Right hindlimb (tissue), 1 donor: ENCODE results near the gene CLDN7.

Experiments used
- DNase-seq: peaks from one replicate; pipeline ENCODE4 v3.0.0-alpha.2; 2018

The CLDN7 gene

DNA sequence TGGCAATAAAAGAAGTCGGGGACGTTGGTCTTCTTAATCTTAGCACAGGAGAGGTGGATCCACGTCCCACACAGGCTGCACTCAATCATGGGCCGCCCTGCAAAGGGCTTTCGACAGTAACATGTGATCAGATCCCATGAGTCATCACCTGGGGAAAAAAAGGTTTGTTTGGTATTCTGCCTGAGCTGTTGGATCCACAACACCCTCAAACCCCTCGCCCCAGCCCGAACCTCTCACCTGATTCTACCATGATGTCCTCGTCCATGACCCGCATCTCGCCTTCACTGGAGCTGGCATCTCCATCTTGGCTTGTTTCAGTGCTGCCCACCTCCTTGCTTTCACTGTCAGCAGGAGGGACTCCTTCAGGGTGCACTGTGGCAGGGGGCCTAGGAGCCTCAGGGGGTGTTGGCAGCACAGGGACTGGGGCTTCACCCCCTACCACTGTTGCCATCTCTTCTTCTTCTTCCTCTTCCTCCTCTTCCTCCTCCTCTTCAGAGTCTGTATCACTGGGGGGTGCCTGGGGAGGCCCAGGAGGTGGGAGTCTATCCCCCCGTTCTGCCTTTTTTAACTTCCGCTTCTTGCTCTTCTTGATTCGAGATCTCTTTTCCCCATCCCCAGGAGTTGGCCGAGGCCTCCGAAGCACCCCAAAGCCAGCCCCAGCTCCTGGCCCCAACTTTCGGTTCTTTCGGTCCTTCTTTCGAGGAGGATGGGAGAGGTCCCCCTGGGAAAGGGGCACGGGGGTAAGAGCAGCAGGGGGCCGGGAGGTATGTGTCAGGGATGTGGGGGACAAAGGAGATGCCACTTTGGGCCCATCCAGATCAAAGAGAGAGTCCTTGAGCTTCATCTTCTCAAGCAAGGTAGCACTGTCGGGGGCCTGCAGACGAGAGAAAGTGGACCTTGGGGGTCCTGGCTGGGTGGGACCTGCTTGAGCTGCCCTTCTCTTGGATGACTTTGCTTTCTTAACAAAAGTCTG is 26.3 kb downstream of the CLDN7 start:
- peak; percentile 24 for DNase-seq

DNA sequence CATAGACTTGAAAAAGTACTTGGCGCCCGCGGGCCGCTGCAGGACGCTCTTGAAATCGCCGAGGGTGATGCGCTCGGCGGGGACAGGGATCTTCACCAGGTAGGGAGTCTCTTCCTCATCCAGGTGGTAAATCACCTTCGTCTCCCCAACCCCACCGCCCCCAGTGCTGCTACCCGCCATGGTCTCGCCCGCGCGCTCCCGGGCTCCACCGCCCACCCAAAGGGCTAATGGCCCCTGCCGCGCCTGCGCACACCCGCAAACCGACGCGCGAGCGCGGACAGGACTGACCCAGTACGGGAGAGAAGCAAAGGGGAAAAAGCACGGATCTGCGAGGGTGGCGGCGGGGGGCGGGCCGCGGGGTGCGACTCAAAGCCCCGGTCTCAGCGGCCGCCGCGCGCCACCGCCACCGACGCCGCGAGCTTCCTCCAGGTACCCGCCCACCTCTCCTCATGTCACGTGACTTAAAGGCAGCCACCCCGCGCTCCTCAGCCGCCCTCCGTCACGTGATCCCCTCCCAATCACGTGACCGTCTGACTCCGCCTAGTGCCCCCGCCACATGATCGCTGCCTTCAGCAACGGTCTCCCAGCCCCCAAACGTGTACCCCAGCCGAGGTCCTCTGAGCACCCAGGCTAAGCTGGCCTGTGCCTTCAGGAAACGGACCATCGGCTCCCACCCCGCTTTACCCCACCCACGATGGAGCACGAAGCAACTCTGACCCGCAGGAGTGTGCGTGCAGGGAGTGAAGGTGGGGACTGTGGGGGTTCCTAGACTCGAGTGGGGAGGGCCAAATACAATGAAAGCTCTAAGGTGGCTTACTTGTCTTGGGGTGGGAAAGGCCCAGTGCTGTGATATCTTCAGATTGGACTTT is 28.0 kb downstream of the CLDN7 start, which contains the start of gene DVL2:
Gene DVL2 (minus strand): TSS at position 435 of the 869 bp plus-strand sequence. CDS start 255 bp downstream, at position 180.
- DNase-seq, result peak; percentile 97

DNA sequence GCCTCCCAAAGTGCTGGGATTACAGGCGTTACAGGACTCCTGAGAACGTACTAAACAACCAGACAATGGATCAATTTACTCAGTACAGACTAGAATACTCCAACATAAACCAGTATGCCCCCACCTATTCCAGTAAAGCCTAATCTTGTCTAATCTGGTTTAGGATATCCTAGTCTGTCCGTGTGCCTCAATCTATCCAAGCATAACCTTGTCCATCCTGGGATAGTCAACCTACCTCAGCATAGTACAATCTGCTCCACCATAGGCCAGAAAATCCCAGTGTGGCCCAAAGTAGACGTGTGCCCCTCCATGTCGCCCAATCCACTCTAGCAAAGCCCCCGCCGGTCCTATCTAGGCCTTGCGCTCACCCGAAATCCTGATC is 28.6 kb downstream of the CLDN7 start:
- no peak for DNase-seq

DNA sequence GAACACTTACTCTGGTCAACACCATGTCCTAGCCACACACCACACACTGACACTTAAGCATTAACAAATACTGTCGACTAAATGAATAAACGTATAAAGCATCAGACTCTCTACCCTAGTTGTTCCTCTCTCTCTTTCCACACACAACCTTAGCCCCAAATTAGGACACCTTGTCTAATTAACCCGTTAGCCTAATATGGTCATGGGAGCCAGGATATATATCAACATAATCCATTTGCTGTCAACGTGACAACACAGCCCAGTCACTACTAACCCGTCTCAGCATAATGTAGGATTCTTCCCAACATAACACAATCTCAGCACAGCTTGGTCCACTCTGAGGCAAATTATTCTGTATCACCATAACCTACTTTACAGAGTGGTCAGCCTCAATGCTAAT is 30.2 kb downstream of the CLDN7 start:
- no peak for DNase-seq

DNA sequence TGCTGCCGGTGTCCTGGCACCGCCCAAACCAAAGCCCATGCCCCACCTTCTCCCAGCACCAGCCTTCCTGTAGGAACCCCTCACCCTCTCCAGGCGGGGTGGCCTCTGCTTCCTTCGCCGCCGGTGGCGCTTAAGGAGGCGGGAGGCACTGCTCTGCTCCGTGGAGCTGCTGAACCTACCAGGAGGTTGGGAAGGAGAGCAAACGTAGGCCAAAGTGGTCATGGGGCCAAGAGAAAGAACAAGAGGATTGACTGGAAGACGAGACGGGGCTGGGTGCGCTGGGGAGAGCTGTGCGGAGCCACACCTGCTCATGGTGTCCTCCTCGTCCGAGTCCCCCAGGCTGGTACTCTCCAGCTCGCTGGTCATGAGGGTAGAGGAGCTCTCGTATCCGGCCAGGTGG is 32.8 kb downstream of the CLDN7 start:
- no peak for DNase-seq

DNA sequence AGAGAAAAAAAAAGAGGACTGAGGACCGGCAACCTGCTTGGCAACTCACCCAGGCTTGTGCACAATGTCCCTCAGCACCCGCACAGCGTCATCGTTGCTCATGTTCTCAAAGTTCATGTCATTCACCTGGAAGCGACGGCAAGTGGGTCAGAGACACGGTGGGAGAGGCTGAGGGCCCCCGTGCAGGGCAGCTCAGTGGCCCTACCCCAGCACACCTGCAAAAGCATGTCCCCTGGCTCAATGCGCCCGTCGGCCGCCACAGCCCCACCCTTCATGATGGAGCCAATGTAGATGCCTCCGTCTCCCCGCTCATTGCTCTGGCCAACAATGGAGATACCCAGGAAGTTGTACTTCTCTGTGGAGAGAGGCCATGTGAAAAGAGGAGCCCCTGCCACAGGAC is 33.4 kb downstream of the CLDN7 start:
- DNase-seq, result no peak

DNA sequence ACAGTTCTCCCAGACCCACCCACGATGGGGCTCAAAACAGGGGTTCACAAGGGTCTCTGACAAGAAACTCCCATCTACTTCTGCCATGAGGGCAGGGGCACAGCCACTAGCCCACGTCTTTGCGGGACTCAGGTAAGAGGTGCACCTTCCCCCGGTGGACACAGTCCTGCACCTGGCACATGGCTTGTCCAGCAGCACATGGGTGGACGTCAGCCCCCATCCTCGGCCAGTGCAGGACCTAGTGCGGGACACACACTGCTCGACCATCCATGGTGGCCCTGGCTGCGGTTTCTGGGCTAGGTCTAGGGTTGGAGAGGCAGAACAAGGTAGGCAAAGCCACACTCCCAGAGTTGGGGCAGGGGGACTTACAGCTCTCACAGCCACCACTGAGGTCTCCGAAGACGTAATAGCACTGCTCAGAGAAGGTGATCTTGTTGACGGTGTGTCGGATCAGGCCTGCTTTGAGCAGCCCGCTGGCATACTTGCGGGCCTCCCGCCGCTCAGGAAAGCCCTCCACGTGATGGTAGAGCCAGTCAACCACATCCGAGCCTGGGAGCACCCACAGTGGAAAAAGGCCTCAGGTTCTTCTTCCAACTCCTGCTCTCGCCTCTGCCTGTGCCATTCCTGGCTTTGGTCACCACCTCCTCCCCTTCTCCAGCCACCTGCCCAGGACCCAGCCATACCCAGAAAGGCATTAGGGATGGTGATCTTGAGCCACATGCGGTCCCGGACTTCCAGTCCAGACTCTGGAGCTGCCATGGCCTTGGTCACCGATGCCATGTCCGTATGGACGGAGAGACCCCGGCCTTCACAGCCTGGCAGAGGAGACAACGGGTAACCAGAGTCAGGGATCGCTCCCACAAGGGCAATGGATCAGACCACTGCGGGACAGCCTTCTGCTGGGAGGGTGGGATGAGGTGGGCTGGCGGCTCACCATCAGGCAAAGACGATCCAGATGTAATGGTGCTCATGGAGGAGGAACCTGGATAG is 35.3 kb downstream of the CLDN7 start:
- DNase-seq, result no peak

DNA sequence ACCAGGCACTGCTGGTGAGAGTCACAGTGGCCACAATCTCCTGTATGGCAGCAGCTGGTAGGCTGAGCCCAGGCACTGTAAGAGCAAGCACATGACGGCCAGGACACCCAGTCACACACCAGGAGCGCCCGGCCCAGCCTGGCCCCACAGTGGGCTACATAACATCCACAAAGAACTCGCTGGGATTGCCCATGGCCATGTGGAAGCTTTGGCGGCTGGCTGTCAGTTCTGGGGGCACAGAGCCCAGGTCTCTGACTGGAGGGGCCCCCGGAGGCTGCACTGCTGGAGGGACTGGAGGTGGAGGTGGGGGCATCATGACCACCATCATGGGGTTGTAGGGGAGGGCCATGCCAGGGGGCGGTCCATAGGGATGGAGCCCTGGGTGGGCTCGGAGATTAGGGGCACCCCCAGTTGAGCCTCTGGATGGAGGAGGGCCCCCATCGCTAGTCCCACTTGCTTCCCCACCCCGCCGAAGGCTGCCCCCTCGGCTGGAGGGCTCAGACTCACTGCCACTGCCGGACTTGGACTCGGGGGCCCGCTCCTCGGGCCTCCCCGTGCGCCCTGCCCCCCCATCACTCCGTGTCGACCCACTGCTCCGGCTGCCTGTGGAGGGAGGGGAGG is 36.5 kb downstream of the CLDN7 start:
- peak; percentile 21 for DNase-seq

DNA sequence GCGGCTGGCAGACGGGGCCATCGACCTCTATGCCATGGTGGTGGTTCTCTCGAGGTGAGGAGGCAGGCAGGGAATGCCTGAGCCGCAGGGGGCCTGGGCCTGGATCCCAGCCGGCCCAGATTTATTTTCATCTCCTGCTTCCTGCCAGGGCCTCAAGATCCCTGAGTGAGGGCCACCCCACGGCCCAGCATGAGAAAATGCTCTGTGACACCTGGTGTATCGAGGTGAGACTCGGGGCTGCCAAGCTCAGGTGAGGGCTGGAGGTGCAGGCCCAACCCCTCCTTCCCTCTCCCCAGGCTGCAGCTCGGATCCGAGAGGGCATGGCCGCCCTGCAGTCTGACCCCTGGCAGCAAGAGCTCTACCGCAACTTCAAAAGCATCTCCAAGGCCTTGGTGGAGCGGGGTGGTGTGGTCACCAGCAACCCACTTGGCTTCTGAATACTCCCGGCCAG is 37.6 kb downstream of the CLDN7 start:
- no peak for DNase-seq

DNA sequence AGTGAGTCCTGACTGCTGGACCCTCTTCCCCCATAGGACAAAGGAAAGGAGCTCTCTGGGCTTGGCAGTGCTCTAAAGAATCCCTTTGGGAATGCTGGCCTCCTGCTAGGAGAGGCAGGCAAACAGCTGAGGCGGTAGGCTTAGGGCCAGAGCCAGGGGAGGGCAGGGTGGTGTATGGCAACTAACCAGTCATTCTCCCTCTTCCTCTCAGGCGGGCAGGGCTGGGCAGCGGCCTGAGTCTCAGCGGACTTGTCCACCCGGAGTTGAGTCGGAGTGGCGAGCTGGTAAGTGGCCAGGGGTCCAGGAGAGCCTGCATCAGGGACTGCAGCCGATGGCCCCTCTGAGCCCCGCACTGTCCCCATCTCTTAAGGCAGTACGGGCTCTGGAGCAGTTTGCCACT is 38.2 kb downstream of the CLDN7 start:
- DNase-seq, result peak; percentile 23

DNA sequence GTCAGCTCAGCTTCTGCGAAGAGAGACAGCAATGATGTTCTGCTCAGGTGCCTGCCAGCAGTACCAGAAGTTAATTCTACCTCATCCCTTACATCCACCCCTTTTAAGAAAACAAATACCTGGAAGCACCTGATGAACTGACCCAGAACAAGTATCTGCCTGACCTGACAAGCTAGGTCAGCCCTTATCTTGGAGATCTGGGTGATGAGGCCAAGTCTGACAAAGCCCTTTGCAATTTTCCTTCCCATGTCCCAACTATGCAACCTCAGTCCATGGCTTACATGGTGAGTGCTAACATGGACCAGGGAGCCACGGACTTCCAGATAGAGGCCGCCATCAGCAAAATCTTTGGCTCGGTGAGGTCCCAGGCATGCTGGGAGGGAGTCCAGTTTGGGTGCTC is 38.9 kb downstream of the CLDN7 start:
- DNase-seq, result no peak

DNA sequence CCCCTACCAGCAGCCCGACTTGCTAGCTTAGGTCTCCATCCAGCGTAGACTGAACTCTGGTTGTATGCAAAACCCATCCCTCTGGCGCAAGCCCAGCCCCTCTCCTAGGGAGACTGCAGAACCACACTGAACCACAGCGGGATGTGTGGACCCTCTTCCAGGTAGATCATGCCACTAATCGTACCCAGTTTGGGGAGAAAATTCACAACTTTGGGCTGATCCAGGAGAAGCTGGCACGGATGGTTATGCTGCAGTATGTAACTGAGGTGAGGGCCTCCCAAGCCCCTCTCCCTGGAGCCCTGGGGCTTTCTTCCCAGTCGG is 39.3 kb downstream of the CLDN7 start:
- DNase-seq, result no peak

DNA sequence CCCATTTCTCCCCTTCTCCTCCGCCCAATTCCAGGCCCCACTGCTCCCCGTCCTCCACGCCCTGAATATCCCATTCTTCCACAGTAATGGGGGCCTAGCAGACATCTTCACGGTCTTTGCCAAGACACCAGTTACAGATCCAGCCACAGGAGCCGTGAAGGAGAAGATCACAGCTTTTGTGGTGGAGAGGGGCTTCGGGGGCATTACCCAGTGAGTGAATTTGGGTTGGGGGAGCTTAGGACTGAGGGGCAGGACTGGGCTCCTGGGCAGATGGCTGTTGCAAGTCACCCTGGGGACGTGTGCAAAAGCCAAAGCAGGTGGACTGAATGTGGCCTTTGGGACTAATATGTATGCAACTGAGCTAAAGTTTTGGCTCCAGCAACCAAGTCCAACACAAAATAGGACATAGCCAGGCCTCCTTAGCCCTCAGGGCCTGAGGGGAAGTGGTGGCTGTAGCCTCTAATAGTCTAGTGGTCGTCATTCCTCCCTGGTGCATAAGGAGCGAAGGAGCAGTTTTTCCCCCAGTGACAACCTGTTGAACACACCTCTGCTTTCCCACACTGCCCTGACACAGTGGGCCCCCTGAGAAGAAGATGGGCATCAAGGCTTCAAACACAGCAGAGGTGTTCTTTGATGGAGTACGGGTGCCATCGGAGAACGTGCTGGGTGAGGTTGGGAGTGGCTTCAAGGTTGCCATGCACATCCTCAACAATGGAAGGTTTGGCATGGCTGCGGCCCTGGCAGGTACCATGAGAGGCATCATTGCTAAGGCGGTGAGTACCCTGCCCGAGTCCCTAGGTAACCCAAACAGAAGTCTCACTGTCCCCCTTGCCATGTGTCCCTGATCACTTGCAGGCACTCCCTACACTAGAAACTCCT is 39.9 kb downstream of the CLDN7 start:
- DNase-seq, result peak; percentile 29

DNA sequence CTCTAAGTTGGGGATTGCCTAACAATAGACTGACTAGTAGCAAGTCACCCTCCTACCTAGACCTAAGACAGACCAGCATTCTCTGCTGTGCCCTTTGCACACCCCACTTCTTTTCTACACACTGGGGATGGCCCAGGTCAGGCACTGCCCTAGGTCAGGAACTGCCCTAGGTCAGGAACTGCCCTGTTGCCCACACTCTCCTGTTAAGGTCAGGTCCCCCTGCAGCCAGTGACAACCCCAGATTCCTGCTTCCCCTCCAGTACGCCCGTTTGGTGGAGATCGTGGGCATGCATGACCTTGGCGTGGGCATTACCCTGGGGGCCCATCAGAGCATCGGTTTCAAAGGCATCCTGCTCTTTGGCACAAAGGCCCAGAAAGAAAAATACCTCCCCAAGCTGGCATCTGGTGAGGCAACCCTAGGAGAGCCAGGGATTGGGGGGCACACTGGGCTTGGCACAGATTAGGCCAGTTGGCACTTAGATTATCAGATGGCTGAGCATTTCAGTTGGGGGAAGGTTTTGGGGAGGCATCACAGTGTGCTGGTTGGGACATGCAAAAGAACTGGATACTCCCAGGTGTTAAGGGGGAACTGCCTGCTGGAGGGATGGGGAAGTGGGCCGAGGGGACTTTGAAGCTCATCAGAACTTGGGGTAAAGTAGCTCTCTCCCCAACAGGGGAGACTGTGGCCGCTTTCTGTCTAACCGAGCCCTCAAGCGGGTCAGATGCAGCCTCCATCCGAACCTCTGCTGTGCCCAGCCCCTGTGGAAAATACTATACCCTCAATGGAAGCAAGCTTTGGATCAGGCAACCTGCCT is 40.8 kb downstream of the CLDN7 start:
- DNase-seq, result peak; percentile 26

DNA sequence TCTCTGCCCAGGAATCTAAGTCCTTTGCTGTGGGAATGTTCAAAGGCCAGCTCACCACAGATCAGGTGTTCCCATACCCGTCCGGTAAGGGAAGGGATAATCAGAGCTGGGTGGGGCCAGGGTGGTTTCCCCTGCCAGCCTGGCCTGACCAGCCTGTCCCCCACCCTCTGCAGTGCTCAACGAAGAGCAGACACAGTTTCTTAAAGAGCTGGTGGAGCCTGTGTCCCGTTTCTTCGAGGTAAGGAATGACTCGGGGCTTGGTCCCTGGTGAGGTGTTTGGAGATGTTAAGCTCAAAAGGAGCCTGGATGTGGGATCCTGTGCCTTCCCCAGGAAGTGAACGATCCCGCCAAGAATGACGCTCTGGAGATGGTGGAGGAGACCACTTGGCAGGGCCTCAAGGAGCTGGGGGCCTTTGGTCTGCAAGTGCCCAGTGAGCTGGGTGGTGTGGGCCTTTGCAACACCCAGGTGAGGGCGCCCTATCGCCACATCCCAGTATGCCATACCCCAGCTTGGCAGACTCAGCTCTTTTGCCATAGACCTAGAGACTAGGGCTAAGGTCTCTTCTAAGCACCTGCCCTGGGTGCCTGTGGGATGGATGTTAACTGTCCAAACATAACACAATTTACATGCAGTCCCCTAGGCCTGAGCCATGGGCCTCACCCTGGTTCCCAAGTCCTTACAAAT is 41.5 kb downstream of the CLDN7 start:
- peak; percentile 69 for DNase-seq

DNA sequence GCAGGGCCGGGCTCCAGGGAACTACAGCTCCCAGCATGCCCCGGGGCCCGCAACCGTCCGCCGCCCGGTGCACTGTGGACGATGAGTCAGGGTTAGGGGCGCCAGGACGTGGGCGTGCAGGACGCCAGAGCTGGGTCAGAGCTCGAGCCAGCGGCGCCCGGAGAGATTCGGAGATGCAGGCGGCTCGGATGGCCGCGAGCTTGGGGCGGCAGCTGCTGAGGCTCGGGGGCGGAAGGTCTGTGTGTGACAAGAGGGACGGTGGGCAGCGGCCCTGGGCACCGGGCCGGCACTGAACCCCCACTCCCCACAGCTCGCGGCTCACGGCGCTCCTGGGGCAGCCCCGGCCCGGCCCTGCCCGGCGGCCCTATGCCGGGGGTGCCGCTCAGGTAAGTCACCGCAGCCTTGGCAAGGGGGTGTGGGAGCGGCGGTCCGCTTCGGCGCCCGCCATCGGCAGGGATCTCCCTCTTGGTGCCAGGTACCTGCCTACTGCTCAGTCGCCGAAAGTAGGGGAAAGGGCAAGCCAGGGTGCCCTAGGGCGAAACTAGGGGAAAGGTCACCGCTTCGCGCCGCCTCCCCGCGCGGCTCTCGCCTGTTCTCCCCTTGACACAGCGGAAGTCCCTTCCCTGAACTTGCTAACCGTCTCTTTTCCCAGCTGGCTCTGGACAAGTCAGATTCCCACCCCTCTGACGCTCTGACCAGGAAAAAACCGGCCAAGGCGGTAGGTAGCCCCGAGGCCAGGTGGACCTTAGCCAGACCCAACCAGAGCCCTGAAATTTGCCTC is 42.3 kb downstream of the CLDN7 start, which contains the start of the genes ACADVL and DLG4:
Gene ACADVL (plus strand): TSS at position 127 of the 781 bp plus-strand sequence. CDS start 47 bp downstream, at position 174.
Gene DLG4 (minus strand): TSS at position 25 of the 781 bp plus-strand sequence.
- peak; percentile 95 for DNase-seq

DNA sequence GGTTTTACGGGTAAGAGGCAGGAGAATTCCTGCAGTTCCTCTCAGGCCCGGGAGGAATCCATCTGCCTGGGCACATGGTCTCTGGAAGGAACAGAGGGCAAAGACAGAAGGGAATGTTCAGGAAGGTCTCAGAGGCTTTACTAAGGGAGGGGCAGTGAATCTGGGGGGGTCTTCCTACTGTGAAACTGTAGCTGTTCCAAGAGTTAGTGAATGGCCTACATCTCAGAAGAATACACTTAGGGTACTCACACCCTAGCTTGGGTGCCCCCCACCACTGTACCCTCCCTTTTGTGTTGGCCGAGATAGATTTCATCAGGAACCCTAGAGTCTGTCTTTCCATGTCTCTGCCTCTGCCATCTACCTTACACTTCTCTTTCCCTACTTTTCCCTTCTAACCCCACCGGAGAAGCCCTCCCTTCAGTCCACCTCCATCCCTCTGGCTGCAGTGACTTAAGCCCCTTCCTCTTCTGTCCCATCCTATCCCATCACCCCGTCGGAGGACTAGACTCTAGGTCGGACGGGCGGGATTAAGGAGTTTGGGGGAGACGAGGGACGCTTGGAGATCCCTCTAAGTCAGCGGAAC is 43.0 kb downstream of the CLDN7 start:
- DNase-seq, result no peak

DNA sequence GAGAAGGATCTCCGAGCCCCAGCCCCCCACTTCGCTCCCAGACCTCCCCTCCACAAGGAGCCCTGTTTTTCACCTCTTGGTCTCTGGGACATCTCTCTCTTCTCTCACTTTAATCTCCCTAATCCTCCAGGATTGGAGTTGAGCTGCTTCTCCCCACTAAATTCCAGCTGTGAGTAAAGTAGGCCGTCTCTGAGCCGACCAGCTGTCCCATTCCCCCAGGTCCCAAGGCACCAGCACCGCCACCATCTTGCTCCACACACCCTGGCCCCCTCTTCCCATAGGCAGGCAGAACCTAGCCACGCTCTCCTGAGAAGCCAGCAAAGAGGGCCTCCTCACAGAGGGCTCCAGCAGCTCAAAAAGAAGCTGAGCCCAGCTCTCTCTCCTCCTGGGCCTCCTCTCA is 43.5 kb downstream of the CLDN7 start:
- DNase-seq, result no peak
